Type B pancreatic cell (in vitro differentiated cells): ENCODE results near the gene SCN1A. TPM values are rescaled to one million over a fixed set of nuclear protein-coding genes. Genes with fewer than 3 reads are reported as not detected.

ENCODE experiments used
- DNase-seq: peaks from one replicate; pipeline ENCODE4 v3.0.0; 2021; ENCODE audit warnings: mixed read lengths; ENCODE audit not compliant: unreplicated experiment; ENCODE audit errors: extremely low spot score
- H3K27ac Mint-ChIP-seq: 2 replicates; pipeline ENCODE4 v1.8.0; 2021; ENCODE audit warnings: mild to moderate bottlenecking, mixed read lengths
- H3K27me3 Mint-ChIP-seq: 2 replicates; pipeline ENCODE4 v1.8.0; 2021; ENCODE audit warnings: mixed read lengths
- H3K36me3 Mint-ChIP-seq: 2 replicates; pipeline ENCODE4 v1.8.0; 2021; ENCODE audit warnings: mixed read lengths
- H3K4me1 Mint-ChIP-seq: one replicate; pipeline ENCODE4 v1.8.0; 2021; ENCODE audit warnings: mixed read lengths; ENCODE audit not compliant: unreplicated experiment
- H3K4me3 Mint-ChIP-seq: 2 replicates; pipeline ENCODE4 v1.8.0; 2021; ENCODE audit warnings: mild to moderate bottlenecking, mixed read lengths
- H3K9me3 Mint-ChIP-seq: 2 replicates; pipeline ENCODE4 v1.8.0; 2021; ENCODE audit warnings: mixed read lengths
- total RNA-seq: library from RNA; stranded (reverse); gene quantifications from 2 replicates; pipeline ENCODE4 v1.2.1, GENCODE V29; 2021; ENCODE audit warnings: low replicate concordance
- TF ChIP-seq, protein P1 (sequence below): fragments of 200-600 bp; sonication (generic); conservative IDR thresholded peaks from 2 replicates; pipeline ENCODE4 v1.5.0; 2021; ENCODE audit warnings: antibody characterized with exemption, mild to moderate bottlenecking

Gene SCN1A
- total RNA-seq, 1 donor from 2014 or later: 2.6 TPM

DNA sequence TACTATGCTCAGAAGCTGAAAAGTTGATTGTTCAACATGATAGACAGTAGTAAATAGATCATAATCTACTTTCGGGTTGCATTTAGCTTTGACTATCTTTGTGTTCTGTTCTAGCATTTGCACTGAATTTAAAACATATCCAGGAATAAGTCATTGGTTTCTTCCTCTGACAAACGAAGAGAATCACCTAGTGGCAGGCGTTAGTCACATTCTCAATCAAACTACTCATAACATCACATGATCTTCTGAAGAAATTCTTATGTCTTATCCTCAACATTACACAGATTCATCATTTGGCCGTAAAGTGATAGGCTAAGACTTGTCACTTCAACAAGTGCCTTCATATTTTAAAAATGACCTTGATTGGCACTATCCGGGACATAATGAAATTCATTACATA, 110.6 kb downstream of the SCN1A start:
- no peaks in the 10 kb centered on the region for H3K27me3 Mint-ChIP-seq
- H3K36me3 Mint-ChIP-seq: no peaks in the 10 kb centered on the region
- no peak overlapping the region for H3K27ac Mint-ChIP-seq
- H3K9me3 Mint-ChIP-seq: no peaks in the 10 kb centered on the region
- no peaks in the 10 kb centered on the region for H3K4me1 Mint-ChIP-seq
- no peak overlapping the region for H3K4me3 Mint-ChIP-seq
- TF ChIP-seq, protein P1, sequence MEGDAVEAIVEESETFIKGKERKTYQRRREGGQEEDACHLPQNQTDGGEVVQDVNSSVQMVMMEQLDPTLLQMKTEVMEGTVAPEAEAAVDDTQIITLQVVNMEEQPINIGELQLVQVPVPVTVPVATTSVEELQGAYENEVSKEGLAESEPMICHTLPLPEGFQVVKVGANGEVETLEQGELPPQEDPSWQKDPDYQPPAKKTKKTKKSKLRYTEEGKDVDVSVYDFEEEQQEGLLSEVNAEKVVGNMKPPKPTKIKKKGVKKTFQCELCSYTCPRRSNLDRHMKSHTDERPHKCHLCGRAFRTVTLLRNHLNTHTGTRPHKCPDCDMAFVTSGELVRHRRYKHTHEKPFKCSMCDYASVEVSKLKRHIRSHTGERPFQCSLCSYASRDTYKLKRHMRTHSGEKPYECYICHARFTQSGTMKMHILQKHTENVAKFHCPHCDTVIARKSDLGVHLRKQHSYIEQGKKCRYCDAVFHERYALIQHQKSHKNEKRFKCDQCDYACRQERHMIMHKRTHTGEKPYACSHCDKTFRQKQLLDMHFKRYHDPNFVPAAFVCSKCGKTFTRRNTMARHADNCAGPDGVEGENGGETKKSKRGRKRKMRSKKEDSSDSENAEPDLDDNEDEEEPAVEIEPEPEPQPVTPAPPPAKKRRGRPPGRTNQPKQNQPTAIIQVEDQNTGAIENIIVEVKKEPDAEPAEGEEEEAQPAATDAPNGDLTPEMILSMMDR: no peak
- no peak for DNase-seq

DNA sequence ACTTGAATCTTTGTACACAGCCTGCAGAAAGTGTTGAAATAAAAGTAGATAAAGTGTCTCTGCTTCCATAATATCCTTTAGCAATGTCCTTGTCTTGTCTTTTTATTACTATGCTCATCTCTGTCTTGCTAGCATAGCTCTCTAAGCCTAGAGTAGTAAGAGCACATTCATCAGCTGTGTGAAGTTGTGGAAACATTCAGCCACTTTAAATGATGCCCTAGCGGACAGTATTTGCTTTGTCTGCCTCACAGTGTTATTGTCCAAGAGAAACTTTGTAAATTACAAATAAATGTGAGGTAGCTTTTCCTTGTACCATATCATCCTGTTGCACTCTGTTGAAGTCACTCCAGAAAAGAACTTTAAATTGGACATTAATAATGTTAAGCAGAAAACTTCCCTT, 113.9 kb downstream of the SCN1A start:
- H3K36me3 Mint-ChIP-seq: no peaks in the 10 kb centered on the region
- H3K4me1 Mint-ChIP-seq: no peaks in the 10 kb centered on the region
- no peak overlapping the region for H3K4me3 Mint-ChIP-seq
- no peaks in the 10 kb centered on the region for H3K9me3 Mint-ChIP-seq
- no peak for DNase-seq
- H3K27ac Mint-ChIP-seq: no peak overlapping the region
- TF ChIP-seq, protein P1: peak; percentile 38
- no peaks in the 10 kb centered on the region for H3K27me3 Mint-ChIP-seq

DNA sequence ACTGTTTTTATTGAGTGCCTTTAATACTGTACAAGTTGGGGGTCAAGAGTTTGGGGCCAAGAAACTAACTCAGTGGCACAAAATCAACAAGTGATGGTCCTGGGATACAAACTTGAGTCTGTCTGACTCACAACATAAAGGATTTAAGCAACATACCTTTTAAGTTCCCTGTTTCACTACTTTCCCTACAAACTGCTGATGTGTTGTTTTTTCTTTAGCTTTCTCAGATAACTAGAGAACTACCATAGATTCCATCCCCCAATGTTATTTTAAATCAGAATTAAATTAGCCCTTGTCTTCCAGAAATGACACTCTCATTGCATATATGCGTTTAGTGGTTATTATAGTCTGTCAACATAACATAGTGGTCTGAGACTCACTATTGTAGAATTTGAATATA, 116.2 kb downstream of the SCN1A start:
- Mint-ChIP-seq H3K27ac (no peak overlapping the region), H3K4me3 (no peak overlapping the region), H3K27me3 (no peaks in the 10 kb centered on the region), H3K36me3 (no peaks in the 10 kb centered on the region), H3K4me1 (no peaks in the 10 kb centered on the region), H3K9me3 (no peaks in the 10 kb centered on the region)
- DNase-seq: no peak
- TF ChIP-seq, protein P1: no peak

DNA sequence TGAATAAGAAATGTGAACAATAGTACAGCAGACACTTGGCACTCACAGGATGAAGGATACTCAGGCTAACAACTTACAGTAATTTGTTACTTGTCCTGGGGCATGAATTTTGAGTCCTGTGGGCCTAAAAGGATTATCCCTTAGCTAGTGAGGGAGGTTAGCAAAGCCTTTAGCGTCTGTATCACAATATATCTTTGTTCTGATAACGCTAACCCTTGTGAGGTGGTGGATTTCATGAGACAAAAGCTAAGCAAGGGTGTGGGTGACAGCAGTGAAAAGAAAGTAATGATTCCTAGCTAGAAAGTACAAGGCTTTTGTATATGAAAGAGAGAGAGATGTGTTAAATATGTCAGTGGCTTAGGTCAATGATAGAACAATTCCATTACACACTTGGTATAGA, 127.4 kb downstream of the SCN1A start:
- no peak for DNase-seq
- Mint-ChIP-seq H3K4me3 (no peak overlapping the region), H3K9me3 (no peaks in the 10 kb centered on the region), H3K4me1 (no peaks in the 10 kb centered on the region), H3K27me3 (no peaks in the 10 kb centered on the region), H3K27ac (no peak overlapping the region), H3K36me3 (no peaks in the 10 kb centered on the region)
- TF ChIP-seq, protein P1: no peak

DNA sequence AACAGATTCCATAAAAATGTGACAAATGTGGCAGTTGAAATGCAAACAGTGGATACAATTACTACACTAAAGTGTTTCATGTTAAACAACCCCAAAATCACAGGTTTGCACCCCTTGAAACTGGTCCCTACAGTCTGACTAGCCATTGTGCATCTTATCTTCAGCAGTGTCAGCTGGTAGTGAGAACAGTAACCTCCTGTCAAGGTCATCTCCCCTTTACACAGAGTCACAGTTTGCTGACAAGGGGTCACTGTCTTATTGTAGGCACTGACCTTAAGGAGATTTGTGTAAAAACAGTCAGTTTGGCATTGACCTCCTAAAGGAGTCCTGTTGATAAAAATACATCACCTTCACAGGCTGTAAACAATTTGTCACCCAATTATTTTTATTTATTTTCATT, 137.0 kb downstream of the SCN1A start:
- H3K27me3 Mint-ChIP-seq: no peaks in the 10 kb centered on the region
- H3K4me3 Mint-ChIP-seq: no peak overlapping the region
- DNase-seq: no peak
- H3K36me3 Mint-ChIP-seq: no peaks in the 10 kb centered on the region
- H3K9me3 Mint-ChIP-seq: no peaks in the 10 kb centered on the region
- TF ChIP-seq, protein P1: no peak
- no peaks in the 10 kb centered on the region for H3K4me1 Mint-ChIP-seq
- no peak overlapping the region for H3K27ac Mint-ChIP-seq

DNA sequence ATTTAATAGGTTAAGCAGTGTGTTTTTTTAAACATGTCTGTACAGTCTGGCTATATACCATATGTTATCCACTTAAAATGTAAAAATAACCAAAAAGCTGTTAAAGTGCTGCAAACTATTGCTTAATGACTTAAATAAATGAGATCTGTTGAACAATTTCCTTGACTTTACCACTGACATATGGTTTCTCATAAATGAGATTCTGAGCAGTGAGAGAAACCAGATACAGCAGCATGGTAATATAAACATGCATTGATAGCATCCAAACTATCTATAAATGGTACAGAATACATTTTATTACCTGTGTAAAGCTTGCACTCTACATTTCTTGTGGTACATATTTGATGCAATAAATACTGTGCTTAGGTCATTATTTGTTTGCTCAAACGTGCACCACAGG, 138.0 kb downstream of the SCN1A start:
- TF ChIP-seq, protein P1: no peak
- H3K9me3 Mint-ChIP-seq: no peaks in the 10 kb centered on the region
- DNase-seq: no peak
- no peaks in the 10 kb centered on the region for H3K36me3 Mint-ChIP-seq
- peaks cover 4% of the 10 kb centered on the region for H3K27me3 Mint-ChIP-seq
- no peaks in the 10 kb centered on the region for H3K4me1 Mint-ChIP-seq
- H3K4me3 Mint-ChIP-seq: no peak overlapping the region
- H3K27ac Mint-ChIP-seq: no peak overlapping the region
